HG02678 (cell line): Measurements from ENCODE around the gene DOCK7.
"Not testable (repeated sequence)": the region's sequence is repeated elsewhere in the genome, so short reads cannot be mapped to it uniquely, and the experiment has no call there.

Source experiments
- ATAC-seq: cut with Tn5 transposase; IDR thresholded peaks from one replicate; pipeline ENCODE4 v1.9.1; 2021; ENCODE audit warnings: mild to moderate bottlenecking, moderate library complexity; ENCODE audit not compliant: unreplicated experiment

The DOCK7 gene

GRCh38 chr1:62687903-62688686 is at the start of gene DOCK7:
Gene DOCK7, minus strand, starts transcription at chr1:62688386. Its CDS starts 122 bp downstream, at chr1:62688264.
- ATAC-seq, result peak; percentile 73

- ATAC-seq, result no peak
Measured at GRCh38 chr1:62735491-62736171, 47.4 kb upstream of the DOCK7 start.

DNA sequence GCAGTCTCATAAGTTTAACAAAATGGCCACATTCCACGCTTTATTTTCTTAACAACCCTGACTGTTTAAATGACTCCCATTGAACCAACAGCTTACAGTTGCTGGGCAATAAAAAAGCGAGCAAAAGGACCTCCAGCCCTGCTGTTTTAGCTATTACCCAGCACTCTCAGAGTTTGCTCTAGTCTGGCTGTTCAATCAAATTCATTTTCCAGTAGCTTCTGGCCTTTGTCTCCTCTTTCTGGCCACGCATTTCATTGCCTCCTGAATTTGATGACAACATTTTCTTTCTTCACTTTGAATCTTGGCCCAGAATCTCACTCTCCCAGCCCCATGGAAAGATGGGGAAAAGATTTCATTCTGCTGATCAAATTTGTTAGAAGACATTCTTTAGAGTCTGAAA is 44.1 kb upstream of the DOCK7 start:
- no peak for ATAC-seq

DNA sequence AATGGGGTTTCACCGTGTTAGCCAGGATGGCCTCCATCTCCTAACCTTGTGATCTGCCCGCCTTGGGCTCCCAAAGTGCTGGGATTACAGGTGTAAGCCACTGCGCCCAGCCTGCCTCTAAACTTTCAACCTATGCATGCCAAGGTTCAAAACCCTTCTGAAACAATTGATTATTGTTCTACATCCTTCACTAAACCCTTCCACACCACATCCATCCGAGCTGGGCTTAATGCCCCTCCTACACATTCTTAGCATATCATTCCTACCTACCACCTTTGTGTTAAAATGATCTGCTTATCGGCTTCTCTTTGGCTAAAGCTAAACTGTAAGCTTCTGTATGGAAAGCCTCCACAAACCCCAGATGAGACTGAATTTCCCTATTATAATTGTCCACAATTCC is 40.8 kb upstream of the DOCK7 start:
- no peak for ATAC-seq

DNA sequence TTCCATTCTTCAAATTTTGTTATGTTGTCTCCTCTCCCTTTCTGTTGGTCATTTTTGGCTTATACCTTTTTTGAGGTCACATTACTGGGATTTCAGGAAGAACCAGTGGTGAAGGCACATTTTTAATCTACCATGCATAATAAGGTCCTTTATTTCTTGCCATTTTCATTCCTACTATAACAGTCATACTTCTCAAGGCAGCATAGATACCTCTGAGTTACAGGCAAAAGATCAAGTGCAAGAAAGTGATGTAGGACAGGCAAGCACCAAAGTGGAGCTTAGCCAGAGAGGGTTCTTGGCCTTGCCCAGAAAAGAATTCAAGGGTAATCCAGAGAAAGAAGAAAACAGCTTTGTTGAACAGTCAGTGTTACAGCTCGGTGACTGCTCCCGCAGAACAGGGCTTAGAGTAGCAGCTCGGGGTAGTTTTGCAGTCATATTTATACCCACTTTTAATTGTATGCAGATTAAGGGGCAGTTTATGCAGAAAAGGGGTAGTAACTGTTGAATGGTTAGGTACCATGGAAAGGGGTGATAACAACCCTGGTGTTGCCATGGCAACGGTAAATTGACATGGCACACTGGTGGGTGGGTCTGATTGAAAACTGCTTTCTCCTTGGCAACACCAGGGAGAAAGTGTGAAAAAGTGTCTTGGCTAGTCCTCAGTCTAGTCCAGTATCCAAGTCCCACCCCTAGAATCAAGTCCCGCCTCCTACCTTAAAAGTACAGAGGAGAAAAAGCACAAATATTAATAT is 39.6 kb upstream of the DOCK7 start:
- no peak for ATAC-seq

GRCh38 chr1:62726011-62726442 is 37.8 kb upstream of the DOCK7 start:
- ATAC-seq, result no peak

GRCh38 chr1:62725255-62725654 is 37.1 kb upstream of the DOCK7 start:
- ATAC-seq, result no peak

DNA sequence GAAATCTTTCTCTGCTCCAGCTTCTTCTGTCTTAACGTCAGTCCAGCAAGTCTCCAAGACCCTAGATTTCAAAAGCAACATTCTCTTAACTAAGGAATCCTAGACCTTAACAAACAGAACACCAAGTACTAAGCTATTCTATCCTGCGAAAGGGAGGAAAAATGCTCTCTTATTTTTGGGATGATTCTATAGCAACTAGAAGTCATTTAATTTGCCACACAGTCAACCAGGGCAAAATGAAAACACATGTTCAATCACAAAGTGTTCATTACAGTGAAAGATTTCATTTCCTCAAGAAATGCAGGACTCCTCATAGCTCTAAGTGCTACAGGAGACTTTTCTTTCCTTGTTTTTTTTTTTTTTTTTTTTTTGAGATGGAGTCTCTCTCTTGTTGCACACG is 36.2 kb upstream of the DOCK7 start:
- no peak for ATAC-seq

GRCh38 chr1:62723883-62724282 is 35.7 kb upstream of the DOCK7 start:
- ATAC-seq, result no peak

- ATAC-seq, result peak; percentile 78
Measured at GRCh38 chr1:62722796-62723195, 34.6 kb upstream of the DOCK7 start.

DNA sequence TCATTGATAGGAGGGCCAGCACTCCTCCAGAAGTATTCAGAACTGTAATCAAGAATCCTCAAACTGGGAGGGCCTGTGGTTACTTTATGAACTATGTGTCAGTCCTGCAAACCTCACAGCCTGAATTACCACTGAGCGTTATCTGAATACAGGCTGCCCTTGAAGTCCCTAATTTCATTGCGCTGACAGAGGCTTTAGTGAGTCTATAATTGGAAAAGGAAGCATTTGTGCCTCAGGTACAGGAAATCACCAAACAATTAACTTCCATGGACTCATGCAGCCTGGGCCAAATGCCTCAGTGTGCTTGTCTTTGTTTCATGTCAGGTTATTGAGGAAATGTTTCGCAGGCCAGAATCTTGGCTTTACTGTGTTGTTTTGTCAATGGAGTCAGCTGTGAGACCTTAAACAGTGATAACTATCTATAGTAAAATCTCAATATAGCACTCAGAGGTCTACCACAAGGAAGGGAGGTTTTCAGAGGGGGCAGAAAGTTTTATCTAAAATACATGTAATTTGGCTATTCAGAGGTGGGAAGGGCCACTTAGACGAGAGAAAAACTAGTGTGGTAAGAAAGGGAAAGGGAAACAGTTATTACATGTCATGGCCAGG is 32.9 kb upstream of the DOCK7 start:
- ATAC-seq, result no peak

DNA sequence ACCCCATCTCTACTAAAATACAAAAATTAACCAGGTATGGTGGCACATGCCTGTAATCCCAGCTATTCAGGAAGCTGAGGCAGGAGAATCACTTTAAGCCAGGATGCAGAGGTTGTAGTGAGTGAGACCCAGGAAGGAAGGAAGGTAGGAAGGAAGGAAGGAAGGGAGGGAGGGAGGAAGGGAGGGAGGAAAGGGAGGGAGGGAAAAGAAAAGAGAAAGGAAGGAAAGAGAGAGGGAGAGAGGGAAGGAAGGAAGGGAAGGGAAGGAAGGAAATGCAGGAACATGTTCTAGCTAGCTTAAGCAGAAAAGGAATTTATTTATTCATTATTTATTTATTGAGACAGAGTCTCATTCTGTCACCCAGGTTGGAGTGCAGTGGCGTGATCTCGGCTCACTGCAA is 30.2 kb upstream of the DOCK7 start:
- not testable (repeated sequence) for ATAC-seq

GRCh38 chr1:62717483-62717882 is 29.3 kb upstream of the DOCK7 start:
- no peak for ATAC-seq

GRCh38 chr1:62716397-62716796 is 28.2 kb upstream of the DOCK7 start:
- ATAC-seq, result no peak

GRCh38 chr1:62712336-62713243 is 24.4 kb upstream of the DOCK7 start:
- ATAC-seq, result no peak

- no peak for ATAC-seq
Measured at GRCh38 chr1:62707744-62708120, 19.5 kb upstream of the DOCK7 start.

- no peak for ATAC-seq
Measured at GRCh38 chr1:62706985-62707743, 19.0 kb upstream of the DOCK7 start.

- not testable (repeated sequence) for ATAC-seq
Measured at GRCh38 chr1:62698161-62698560, 10.0 kb upstream of the DOCK7 start.

- not testable (repeated sequence) for ATAC-seq
Measured at GRCh38 chr1:62694479-62694878, 6.3 kb upstream of the DOCK7 start.
